Prostate gland (tissue), 2 donors: ENCODE measurements around the gene ZFAND2B. TPM values are rescaled to one million over a fixed set of nuclear protein-coding genes. Genes with fewer than 3 reads are reported as not detected.

Source experiments
- DNase-seq: peaks from one replicate; pipeline ENCODE4 v3.0.0-alpha.2; 2019; ENCODE audit warnings: low spot score
- H3K27ac ChIP-seq, 2 donors: fragments of 200-600 bp; sonication (generic); 2 replicates each; pipeline ENCODE4 v1.5.1; 2017 to 2019
- H3K27me3 ChIP-seq: fragments of 200-600 bp; sonication (generic); replicated peaks from 2 replicates; pipeline ENCODE4 v1.5.1; 2019; ENCODE audit not compliant: insufficient read depth
- H3K36me3 ChIP-seq, 2 donors: fragments of 200-600 bp; sonication (generic); 1 replicate in 1 of 2; 2 replicates in 1 of 2; pipeline versions ENCODE4 v1.5.1 to v1.8.1; 2017 to 2019
- H3K4me1 ChIP-seq: fragments of 200-600 bp; sonication (generic); replicated peaks from 2 replicates; pipeline ENCODE4 v1.5.1; 2019
- H3K4me3 ChIP-seq, 2 donors: fragments of 200-600 bp; sonication (generic); 2 replicates each; pipeline ENCODE4 v1.5.1; 2017 to 2019
- H3K9me3 ChIP-seq: fragments of 200-600 bp; sonication (generic); 2 replicates; pipeline ENCODE4 v1.5.1; 2017
- POLR2A ChIP-seq: fragments of 450-650 bp; IDR thresholded peaks from one replicate; pipeline ENCODE4 v1.6.1; 2016; ENCODE audit warnings: antibody characterized with exemption, mild to moderate bottlenecking
- POLR2AphosphoS5 ChIP-seq: sonication (generic); formaldehyde crosslinking; IDR thresholded peaks from one replicate; pipeline ENCODE4 v1.6.1; 2017; ENCODE audit warnings: antibody characterized with exemption
- WGBS: methylation state at CpG from one replicate; pipeline ENCODE4 v1.1.5; 2018; 5-methylcytosine and 5-hydroxymethylcytosine counted together
- intact Hi-C: fragments of 100-400 bp; cut with DNase I; formaldehyde crosslinking; loops from one replicate; pipeline ENCODE4 v1.14.2; 2022
- total RNA-seq, 2 donors: library from RNA; depleted of rRNA; stranded (reverse); fragments of >200 nt; gene quantifications; one replicate each; pipeline ENCODE4 v1.1.0, GENCODE V29; 2016
- TF ChIP-seq, protein P1 (sequence below), 4 experiments: fragments of 200-600 bp in 2 of 4; fragments of 450-650 bp in 2 of 4; sonication (generic) in 2 of 4; IDR thresholded peaks; 1 replicate in 3 of 4; 2 replicates in 1 of 4; pipeline ENCODE4 v1.5.1; 2016 to 2019; ENCODE audit warnings: antibody characterized with exemption in 4 of 4, mild to moderate bottlenecking in 2 of 4, moderate library complexity in 2 of 4

Gene ZFAND2B
- total RNA-seq, 2 donors from 2014 or later = 49.0 to 57.2 TPM

DNA sequence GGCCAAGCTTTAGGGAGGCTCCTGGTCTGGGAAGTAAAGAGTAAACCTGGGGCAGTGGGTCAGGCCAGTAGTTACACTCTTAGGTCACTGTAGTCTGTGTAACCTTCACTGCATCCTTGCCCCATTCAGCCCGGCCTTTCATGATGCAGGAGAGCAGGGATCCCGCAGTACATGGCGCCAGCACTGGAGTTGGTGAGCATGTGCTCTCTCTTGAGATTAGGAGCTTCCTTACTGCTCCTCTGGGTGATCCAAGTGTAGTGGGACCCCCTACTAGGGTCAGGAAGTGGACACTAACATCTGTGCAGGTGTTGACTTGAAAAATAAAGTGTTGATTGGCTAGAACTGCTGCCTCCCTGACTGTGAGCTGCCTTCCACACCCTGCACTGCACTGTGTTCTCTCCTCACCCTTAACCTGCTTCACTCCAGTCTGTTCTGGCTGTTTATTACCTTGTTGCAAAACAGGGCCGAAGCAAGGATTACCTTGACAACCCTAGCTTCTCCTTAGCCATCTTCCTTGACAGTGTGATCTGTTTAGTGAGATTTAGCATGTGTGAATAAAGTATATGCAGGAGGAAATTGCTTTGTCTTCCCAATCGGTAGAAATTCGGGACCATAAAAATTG is 23.3 kb upstream of the ZFAND2B start:
- H3K9me3 ChIP-seq = no peaks in the 10 kb centered on the region
- intact Hi-C loops = no loop called here
- 92% methylated on average over 6 of the region's 6 CpGs for WGBS
- peaks cover 0 to 24% of the 10 kb centered on the region in 2 donors for H3K36me3 ChIP-seq
- H3K27ac ChIP-seq = no peak overlapping the region
- DNase-seq = no peak
- H3K4me3 ChIP-seq = no peak overlapping the region
- TF ChIP-seq POLR2A (no peak), POLR2AphosphoS5 (no peak)
- peaks cover 5% of the 10 kb centered on the region for H3K4me1 ChIP-seq
- no peaks in the 10 kb centered on the region for H3K27me3 ChIP-seq

DNA sequence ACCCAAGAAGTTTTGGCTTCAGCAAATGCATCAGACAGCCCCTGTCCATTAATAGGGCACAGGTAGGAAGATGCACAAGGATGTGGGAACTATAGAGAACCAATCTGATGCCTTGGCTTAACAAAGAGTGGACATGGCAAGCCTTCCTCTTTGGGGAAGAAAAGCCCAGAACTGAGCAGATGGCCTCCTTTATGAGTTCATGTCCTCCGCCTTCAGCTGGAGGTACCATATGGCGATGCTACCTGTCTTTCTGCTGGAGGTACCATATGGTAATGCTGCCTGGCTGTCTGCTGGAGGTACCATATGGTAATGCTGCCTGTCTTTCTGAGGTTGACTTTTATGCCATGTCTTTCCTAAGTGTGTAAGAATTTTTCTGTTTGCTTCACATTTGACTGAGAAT is 22.5 kb upstream of the ZFAND2B start:
- TF ChIP-seq POLR2AphosphoS5 (no peak), POLR2A (no peak)
- TF ChIP-seq, protein P1, sequence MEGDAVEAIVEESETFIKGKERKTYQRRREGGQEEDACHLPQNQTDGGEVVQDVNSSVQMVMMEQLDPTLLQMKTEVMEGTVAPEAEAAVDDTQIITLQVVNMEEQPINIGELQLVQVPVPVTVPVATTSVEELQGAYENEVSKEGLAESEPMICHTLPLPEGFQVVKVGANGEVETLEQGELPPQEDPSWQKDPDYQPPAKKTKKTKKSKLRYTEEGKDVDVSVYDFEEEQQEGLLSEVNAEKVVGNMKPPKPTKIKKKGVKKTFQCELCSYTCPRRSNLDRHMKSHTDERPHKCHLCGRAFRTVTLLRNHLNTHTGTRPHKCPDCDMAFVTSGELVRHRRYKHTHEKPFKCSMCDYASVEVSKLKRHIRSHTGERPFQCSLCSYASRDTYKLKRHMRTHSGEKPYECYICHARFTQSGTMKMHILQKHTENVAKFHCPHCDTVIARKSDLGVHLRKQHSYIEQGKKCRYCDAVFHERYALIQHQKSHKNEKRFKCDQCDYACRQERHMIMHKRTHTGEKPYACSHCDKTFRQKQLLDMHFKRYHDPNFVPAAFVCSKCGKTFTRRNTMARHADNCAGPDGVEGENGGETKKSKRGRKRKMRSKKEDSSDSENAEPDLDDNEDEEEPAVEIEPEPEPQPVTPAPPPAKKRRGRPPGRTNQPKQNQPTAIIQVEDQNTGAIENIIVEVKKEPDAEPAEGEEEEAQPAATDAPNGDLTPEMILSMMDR (IDR thresholded peaks at IDR 0.05) = no peak
- Histone ChIP-seq H3K9me3 (no peaks in the 10 kb centered on the region), H3K27ac (no peak overlapping the region), H3K36me3 (peaks cover 0 to 24% of the 10 kb centered on the region in 2 donors), H3K4me1 (peaks cover under 1% of the 10 kb centered on the region), H3K27me3 (no peaks in the 10 kb centered on the region), H3K4me3 (no peak overlapping the region)
- WGBS = 100% methylated on average over 2 of the region's 2 CpGs
- intact Hi-C loops = no loop called here
- no peak for DNase-seq

DNA sequence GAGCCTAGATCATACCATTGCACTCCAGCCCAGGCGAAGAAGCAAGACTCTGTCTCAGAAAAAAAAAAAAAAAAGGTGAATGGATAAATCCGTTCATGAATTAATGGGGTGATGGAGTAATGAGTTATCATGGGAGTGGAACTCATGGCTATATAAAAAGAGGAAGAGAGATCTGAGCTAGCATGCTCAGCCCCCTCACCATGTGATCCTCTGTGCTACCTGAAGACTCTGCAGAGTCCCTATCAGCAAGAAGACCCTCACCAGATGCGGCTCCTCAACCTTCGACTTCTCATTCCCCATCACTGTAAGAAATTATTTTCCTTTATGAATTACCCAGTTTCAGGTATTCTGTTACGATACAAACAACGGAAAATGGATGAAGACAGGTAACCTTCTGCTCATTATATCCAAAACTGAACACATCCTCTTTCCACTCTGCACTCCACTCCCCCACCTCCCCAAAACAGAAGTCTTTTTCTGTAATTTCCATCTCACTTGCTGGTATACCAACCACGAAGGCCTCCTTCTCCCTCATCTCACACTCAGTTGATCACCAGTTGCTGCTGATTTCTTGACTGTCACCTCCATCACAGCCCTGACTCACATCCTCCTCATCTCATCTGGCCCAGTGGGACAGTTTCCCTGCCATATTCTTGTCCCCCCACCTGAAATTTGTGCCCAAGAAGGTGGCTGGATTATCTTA is 19.7 kb upstream of the ZFAND2B start:
- intact Hi-C loops = no loop called here
- Histone ChIP-seq H3K9me3 (no peaks in the 10 kb centered on the region), H3K27me3 (no peaks in the 10 kb centered on the region), H3K27ac (no peak overlapping the region), H3K36me3 (peaks cover 0 to 15% of the 10 kb centered on the region in 2 donors), H3K4me3 (no peak overlapping the region), H3K4me1 (no peaks in the 10 kb centered on the region)
- no peak for DNase-seq
- no peak for TF ChIP-seq POLR2A
- 88% methylated on average over 7 of the region's 7 CpGs for WGBS

DNA sequence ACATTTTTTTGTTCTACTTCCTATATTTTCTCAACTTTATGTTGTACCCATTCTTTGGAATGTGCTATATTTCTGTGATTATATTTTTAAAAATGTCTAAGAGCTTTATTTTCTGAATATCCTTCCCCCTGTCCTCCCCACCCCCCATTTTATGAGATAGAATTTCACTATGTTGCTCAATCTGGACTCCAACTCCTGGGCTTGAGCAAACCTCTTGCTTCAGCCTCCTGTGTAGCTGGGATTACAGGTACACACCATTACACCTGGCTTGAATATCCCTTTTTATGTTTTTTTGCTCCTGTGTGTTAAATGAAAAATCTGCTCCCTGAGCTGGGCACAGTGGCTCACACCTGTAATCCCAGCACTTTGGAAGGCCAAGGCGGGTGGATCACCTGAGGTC is 9.2 kb upstream of the ZFAND2B start:
- 86% methylated on average over 1 of the region's 1 CpG for WGBS
- Histone ChIP-seq H3K27ac (no peak overlapping the region), H3K27me3 (no peaks in the 10 kb centered on the region), H3K4me3 (no peak overlapping the region), H3K4me1 (no peaks in the 10 kb centered on the region), H3K36me3 (no peaks in the 10 kb centered on the region), H3K9me3 (no peaks in the 10 kb centered on the region)
- no peak for DNase-seq
- TF ChIP-seq, protein P1 (IDR thresholded peaks at IDR 0.05) = no peak
- TF ChIP-seq POLR2A = no peak
- no peak for TF ChIP-seq POLR2AphosphoS5
- intact Hi-C loops = no loop called here

DNA sequence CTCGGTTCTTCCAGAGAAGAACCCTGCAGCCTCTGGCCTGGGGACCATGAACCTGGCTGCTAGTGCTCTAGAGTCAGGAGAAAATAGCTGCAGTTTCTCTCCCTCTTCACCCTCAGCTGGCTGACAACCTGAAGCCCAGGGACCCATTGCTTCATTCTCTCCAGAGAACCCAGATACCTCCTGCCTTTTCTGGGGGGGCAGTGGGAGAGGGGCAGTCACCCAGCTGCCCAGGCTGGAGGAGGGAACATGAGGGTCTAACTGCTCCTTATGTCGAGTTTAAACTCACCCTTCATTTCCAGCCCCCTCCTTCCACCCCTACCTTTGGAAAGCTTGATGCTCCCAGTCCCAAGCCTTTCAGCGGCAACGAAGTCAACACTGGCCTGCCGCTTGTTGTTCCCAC is 7.6 kb upstream of the ZFAND2B start:
- intact Hi-C loops = no loop called here
- no peak overlapping the region for H3K27ac ChIP-seq
- WGBS = 84% methylated on average over 5 of the region's 5 CpGs
- TF ChIP-seq, protein P1 (IDR thresholded peaks at IDR 0.05) = no peak
- TF ChIP-seq POLR2A = no peak
- no peak for TF ChIP-seq POLR2AphosphoS5
- H3K4me1 ChIP-seq = no peaks in the 10 kb centered on the region
- no peaks in the 10 kb centered on the region for H3K36me3 ChIP-seq
- no peaks in the 10 kb centered on the region for H3K9me3 ChIP-seq
- no peak overlapping the region for H3K4me3 ChIP-seq
- no peaks in the 10 kb centered on the region for H3K27me3 ChIP-seq
- DNase-seq = no peak
